ENCODE results near the gene LOC101059915.

The LOC101059915 gene

DNA sequence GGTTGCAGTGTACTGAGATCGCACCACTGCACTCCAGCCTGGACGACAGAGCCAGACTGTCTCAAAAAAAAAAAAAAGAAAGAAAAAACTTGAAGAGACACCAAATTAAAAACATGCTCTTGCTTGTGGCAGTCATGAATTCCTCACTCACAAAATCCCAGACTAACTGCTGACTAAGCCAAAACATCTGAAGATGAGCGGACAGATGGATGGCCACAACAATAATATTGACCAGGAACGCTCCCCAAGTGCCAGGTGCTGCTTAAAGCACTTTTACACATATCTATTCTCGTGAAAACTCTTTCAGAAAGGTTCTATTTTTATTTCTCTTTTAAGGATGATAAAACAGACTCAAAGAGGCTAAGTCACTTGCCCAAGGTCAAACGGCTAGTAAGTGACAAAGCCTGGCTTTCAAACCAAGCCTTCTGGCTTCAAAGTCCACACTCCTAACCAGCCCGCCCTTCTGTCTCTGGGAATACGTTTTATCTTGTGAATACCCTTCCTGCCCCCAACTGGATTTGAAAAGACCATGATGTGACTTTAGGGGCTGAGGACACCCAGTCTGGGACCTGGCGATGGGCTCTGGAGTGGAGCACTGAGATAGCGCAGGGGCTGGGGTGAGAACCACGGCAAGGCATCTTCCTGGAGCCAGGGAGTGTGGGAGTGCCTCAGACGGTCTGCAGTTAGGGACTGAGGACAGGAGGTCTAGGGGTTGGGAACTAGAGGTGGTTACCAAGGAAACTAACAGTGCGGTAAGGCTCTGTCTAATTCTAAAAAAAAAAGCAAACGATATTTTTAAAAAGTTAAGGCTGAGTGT is 39.5 kb upstream of the LOC101059915 start:
- Histone ChIP-seq H3K4me3 (ENCODE audit: low read depth, low read length) (no peak overlapping the region), H3K36me3 (ENCODE audit: control insufficient read depth, insufficient read depth, low read length) (no peaks in the 10 kb centered on the region), H3K27ac (no peak overlapping the region), H3K79me2 (no peaks in the 10 kb centered on the region), H2AFZ (no peak overlapping the region), H3K27me3 (ENCODE audit: control insufficient read depth, insufficient read depth, low read length) (no peaks in the 10 kb centered on the region), H3K4me2 (ENCODE audit: low read length) (no peak overlapping the region), H3K4me1 (no peaks in the 10 kb centered on the region), H3K9me3 (ENCODE audit: control insufficient read depth, low read length) (no peaks in the 10 kb centered on the region), H3K9ac (no peak overlapping the region)
- TF ChIP-seq, protein P1, sequence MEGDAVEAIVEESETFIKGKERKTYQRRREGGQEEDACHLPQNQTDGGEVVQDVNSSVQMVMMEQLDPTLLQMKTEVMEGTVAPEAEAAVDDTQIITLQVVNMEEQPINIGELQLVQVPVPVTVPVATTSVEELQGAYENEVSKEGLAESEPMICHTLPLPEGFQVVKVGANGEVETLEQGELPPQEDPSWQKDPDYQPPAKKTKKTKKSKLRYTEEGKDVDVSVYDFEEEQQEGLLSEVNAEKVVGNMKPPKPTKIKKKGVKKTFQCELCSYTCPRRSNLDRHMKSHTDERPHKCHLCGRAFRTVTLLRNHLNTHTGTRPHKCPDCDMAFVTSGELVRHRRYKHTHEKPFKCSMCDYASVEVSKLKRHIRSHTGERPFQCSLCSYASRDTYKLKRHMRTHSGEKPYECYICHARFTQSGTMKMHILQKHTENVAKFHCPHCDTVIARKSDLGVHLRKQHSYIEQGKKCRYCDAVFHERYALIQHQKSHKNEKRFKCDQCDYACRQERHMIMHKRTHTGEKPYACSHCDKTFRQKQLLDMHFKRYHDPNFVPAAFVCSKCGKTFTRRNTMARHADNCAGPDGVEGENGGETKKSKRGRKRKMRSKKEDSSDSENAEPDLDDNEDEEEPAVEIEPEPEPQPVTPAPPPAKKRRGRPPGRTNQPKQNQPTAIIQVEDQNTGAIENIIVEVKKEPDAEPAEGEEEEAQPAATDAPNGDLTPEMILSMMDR (IDR thresholded peaks at IDR 0.05) = no peak

- no peak overlapping the region for H2AFZ ChIP-seq
- no peaks in the 10 kb centered on the region for H3K36me3 ChIP-seq (ENCODE audit: control insufficient read depth, insufficient read depth, low read length)
- no peaks in the 10 kb centered on the region for H3K4me1 ChIP-seq
- no peak overlapping the region for H3K27ac ChIP-seq
- TF ChIP-seq, protein P1 (IDR thresholded peaks at IDR 0.05) = no peak
- H3K4me2 ChIP-seq (ENCODE audit: low read length) = no peak overlapping the region
- H3K9me3 ChIP-seq (ENCODE audit: control insufficient read depth, low read length) = no peaks in the 10 kb centered on the region
- no peak overlapping the region for H3K4me3 ChIP-seq (ENCODE audit: low read depth, low read length)
- no peaks in the 10 kb centered on the region for H3K79me2 ChIP-seq
- no peaks in the 10 kb centered on the region for H3K27me3 ChIP-seq (ENCODE audit: control insufficient read depth, insufficient read depth, low read length)
- H3K9ac ChIP-seq = no peak overlapping the region
Observed at GRCh38 chrX:71629467-71629866, 37.9 kb upstream of the LOC101059915 start.

GRCh38 chrX:71632923-71633657 is 34.3 kb upstream of the LOC101059915 start:
- H3K4me3 ChIP-seq (ENCODE audit: low read depth, low read length) = no peak overlapping the region
- TF ChIP-seq, protein P1 (IDR thresholded peaks at IDR 0.05) = no peak
- no peak overlapping the region for H3K9ac ChIP-seq
- H3K4me1 ChIP-seq = no peaks in the 10 kb centered on the region
- no peaks in the 10 kb centered on the region for H3K79me2 ChIP-seq
- H3K9me3 ChIP-seq (ENCODE audit: control insufficient read depth, low read length) = no peaks in the 10 kb centered on the region
- H3K27me3 ChIP-seq (ENCODE audit: control insufficient read depth, insufficient read depth, low read length) = no peaks in the 10 kb centered on the region
- no peaks in the 10 kb centered on the region for H3K36me3 ChIP-seq (ENCODE audit: control insufficient read depth, insufficient read depth, low read length)
- no peak overlapping the region for H2AFZ ChIP-seq
- H3K27ac ChIP-seq = no peak overlapping the region
- no peak overlapping the region for H3K4me2 ChIP-seq (ENCODE audit: low read length)

DNA sequence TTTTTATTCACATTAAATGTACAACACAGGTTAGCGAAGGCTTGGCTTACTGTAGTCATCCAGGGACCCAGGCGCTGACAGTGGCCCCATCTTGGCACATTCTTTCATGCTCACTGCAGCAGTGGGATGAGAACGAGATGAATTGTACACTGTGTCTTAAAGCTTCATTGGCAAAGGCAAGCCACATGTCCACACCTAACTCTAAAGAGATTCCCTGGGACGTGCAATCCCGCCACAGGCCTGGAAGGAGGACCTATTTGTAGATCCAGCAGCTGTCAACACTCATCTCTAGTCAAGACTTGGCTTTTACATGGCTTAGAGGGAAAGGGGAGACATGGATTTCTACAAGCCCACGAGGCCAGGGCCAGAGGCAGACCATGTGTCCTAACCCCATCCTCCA is 33.0 kb upstream of the LOC101059915 start:
- Histone ChIP-seq H3K9me3 (ENCODE audit: control insufficient read depth, low read length) (no peaks in the 10 kb centered on the region), H3K79me2 (no peaks in the 10 kb centered on the region), H3K4me1 (no peaks in the 10 kb centered on the region), H3K27me3 (ENCODE audit: control insufficient read depth, insufficient read depth, low read length) (no peaks in the 10 kb centered on the region), H3K4me2 (ENCODE audit: low read length) (no peak overlapping the region), H3K9ac (no peak overlapping the region), H2AFZ (no peak overlapping the region), H3K27ac (no peak overlapping the region), H3K4me3 (ENCODE audit: low read depth, low read length) (no peak overlapping the region), H3K36me3 (ENCODE audit: control insufficient read depth, insufficient read depth, low read length) (no peaks in the 10 kb centered on the region)
- TF ChIP-seq, protein P1 (IDR thresholded peaks at IDR 0.05) = no peak
